Fibroblast of villous mesenchyme (primary cell): Measurements from ENCODE around the gene IGSF10. TPM values are rescaled to one million over a fixed set of nuclear protein-coding genes. Genes with fewer than 3 reads are reported as not detected.
"Not testable (repeated sequence)": the region's sequence is repeated elsewhere in the genome, so short reads cannot be mapped to it uniquely, and the experiment has no call there.

Source experiments
- DNase-seq: peaks from one replicate; pipeline ENCODE4 v3.0.0-alpha.2; 2010; ENCODE audit warnings: low read depth
- H3K4me3 ChIP-seq: 2 replicates; pipeline ENCODE4 v1.5.1; 2011; ENCODE audit warnings: low read depth, mild to moderate bottlenecking, low read length
- total RNA-seq: library from RNA; depleted of rRNA; stranded (reverse); fragments of >200 nt; gene quantifications from 2 replicates; pipeline ENCODE4 v1.2.3, GENCODE V29; 2012
- TF ChIP-seq, protein P1 (sequence below): IDR thresholded peaks from 2 replicates; pipeline ENCODE4 v1.5.1; 2012; ENCODE audit warnings: low read depth, mild to moderate bottlenecking, low read length; ENCODE audit not compliant: insufficient read depth

IGSF10 gene
- total RNA-seq, 1 donor = 2.2 TPM

DNA sequence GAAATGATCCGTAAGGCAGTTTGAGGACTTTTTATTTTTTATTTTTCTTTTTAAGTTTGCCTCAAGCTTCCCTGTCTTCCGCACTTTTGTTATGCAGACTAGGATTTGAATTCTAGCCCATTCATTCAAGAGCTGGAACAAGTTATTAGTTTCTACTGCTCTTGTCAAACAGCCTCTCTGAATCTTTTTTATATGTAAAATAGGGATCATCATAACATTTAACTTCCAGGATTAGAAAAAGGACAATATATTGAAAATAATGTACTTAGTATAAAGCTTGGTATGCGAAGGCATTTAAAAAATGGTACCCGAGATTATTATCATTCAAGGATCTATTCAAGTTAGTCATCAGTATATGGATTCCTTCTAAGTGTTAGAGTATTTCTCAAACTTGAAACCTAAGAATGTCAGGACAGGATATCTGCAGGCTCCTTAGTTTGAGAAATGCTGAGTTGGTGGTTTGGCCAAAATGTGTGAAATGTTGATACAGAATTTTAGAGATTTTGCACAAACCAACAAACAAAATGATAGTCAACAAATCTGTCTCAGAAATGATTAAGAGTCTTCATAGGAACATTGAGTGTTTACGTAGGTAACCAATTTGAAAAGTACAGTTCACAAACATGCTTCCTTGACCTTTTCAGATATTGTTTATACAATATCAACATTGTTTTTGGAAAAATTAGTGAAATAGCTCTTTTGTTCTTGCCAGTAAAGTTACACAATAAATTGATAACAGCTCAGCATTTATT lies 40.5 kb upstream of the IGSF10 start:
- no peak overlapping the region for H3K4me3 ChIP-seq
- peak; percentile 18 for DNase-seq
- TF ChIP-seq, protein P1, sequence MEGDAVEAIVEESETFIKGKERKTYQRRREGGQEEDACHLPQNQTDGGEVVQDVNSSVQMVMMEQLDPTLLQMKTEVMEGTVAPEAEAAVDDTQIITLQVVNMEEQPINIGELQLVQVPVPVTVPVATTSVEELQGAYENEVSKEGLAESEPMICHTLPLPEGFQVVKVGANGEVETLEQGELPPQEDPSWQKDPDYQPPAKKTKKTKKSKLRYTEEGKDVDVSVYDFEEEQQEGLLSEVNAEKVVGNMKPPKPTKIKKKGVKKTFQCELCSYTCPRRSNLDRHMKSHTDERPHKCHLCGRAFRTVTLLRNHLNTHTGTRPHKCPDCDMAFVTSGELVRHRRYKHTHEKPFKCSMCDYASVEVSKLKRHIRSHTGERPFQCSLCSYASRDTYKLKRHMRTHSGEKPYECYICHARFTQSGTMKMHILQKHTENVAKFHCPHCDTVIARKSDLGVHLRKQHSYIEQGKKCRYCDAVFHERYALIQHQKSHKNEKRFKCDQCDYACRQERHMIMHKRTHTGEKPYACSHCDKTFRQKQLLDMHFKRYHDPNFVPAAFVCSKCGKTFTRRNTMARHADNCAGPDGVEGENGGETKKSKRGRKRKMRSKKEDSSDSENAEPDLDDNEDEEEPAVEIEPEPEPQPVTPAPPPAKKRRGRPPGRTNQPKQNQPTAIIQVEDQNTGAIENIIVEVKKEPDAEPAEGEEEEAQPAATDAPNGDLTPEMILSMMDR = no peak

DNA sequence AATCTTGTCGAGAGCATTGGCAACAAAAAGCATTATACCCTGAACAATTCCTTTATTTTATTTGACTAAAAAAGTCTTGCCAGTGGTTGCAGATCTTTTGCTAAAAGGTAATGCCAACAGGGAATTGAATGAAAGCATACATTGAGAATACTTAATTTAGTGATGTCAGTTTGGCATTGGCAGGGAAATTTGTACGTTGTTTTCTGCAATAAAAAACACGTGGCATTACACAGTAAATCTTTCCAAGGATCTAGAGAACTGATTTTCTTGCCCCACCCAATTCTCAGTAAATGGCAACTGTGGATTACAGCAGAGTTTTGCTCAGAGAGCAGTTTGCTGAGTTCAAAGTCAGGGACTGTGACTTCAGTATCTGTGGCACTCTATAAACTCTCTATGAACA lies 38.3 kb upstream of the IGSF10 start:
- no peak for DNase-seq
- no peak overlapping the region for H3K4me3 ChIP-seq
- TF ChIP-seq, protein P1 = no peak

DNA sequence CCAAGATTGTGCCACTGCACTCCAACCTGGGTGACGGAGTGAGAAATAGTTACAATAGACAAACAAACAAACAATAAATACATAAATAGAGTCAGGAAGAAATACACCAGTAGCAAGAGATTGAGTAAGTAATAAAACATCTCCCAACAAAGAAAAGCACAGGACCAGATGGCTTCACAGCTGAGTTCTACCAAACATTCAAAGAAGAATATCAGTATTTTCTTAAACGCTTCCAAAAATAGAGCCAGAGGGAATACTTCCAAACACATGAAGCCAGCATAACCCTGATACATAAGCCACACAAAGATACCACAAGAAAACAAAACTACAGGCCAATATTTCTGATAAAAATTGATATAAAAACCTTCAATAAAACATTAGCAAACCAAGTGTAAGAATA lies 30.7 kb upstream of the IGSF10 start:
- DNase-seq = peak; percentile 30
- H3K4me3 ChIP-seq = no peak overlapping the region
- TF ChIP-seq, protein P1 = no peak

DNA sequence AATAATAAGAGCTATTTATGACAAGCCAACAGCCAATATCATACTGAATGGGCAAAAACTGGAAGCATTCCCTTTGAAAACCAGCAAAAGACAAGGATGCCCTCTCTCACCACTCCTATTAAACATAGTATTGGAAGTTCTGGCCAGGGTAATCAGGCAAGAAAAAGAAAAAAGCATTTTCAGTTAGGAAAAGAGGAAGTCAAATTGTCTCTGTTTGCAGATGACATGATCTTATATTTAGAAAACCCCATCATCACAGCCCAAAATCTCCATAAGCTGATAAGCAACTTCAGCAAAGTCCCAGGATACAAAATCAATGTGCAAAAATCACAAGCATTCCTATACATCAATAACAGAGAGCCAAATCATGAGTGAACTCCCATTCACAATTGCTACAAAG lies 27.0 kb upstream of the IGSF10 start:
- DNase-seq, H3K4me3 ChIP-seq: not testable (repeated sequence)

GRCh38 chr3:151483961-151484520 lies 23.2 kb upstream of the IGSF10 start:
- TF ChIP-seq, protein P1 = no peak
- DNase-seq = no peak
- H3K4me3 ChIP-seq = no peak overlapping the region

- no peak overlapping the region for H3K4me3 ChIP-seq
- TF ChIP-seq, protein P1 = no peak
- no peak for DNase-seq
These were observed 22.6 kb upstream of the IGSF10 start for GRCh38 chr3:151483488-151483887.

DNA sequence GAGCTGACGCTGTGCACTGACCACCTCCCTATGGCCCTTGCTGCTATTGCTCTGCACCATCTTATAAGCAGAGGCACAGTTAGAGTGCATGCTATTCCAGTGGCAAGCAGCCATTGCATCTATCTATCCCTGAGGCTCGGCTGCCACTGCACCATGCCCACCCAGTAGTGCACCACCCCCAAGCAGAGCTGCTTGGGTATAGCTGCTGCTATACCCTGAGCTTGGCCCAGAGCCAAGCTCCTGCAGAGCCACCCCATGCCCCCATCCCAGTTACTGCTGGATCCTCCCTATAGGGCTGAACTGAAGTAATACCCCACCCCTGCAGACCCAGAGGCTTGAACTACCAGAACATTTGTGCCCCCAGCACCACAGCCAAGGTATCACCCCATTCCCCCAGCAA lies 19.6 kb upstream of the IGSF10 start:
- H3K4me3 ChIP-seq = no peak overlapping the region
- TF ChIP-seq, protein P1 = no peak
- no peak for DNase-seq
